ENCODE data around the gene RTEL1. TPM values are rescaled to one million over a fixed set of nuclear protein-coding genes. Genes with fewer than 3 reads are reported as not detected.

Gene RTEL1
- total RNA-seq, 1 experiment from 2014 or later, result 33.4 TPM

DNA sequence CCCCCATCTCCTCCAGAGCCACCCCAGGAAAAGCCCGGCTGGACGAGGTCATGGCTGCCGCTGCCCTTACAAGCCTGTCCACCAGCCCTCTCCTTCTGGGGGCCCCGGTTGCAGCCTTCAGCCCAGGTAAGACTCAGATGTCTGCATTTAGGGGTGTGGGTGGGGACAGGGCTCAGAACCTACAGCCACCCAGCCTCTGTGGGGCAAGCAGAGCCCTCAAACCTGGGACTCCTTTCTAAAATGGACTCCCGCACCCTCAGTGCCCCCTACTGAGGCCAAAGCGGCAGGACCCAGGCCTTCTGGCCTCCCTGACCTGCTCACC lies 83.2 kb downstream of the RTEL1 start:
- no peak overlapping the region for H2BK12ac ChIP-seq (ENCODE audit: insufficient read length, low read depth, low read length)
- no peak overlapping the region for H3K14ac ChIP-seq (ENCODE audit: insufficient read depth, low read length)
- H3K27ac Mint-ChIP-seq, result no peak overlapping the region

More for the DNA sequence above, 83.2 kb downstream of the RTEL1 start:
- Histone ChIP-seq H4K20me1 (ENCODE audit: control insufficient read depth, insufficient read depth, insufficient read length) (no peaks in the 10 kb centered on the region), H4K5ac (ENCODE audit: insufficient read length, low read depth, low read length) (no peak overlapping the region), H3K9ac (ENCODE audit: extremely low read depth, insufficient read length, low read length) (no peak overlapping the region), H2BK5ac (ENCODE audit: insufficient read length, low read length) (no peak overlapping the region), H3K79me1 (ENCODE audit: insufficient read depth, low read depth, low read length, poor library complexity, severe bottlenecking) (no peaks in the 10 kb centered on the region), H2BK120ac (ENCODE audit: low read depth, low read length, poor library complexity, severe bottlenecking) (no peak overlapping the region), H3K4me1 (ENCODE audit: insufficient read depth, low read length) (no peaks in the 10 kb centered on the region), H3K23ac (ENCODE audit: insufficient read length, low read depth, low read length) (no peak overlapping the region), H2AFZ (ENCODE audit: low read length) (no peak overlapping the region), H3K4me2 (ENCODE audit: insufficient read depth, insufficient read length, low read length) (peak overlapping the region; percentile 56), H2BK15ac (ENCODE audit: low read depth, low read length) (no peak overlapping the region), H4K91ac (ENCODE audit: insufficient read length, low read depth, low read length) (no peak overlapping the region), H3K27ac (ENCODE audit: insufficient read length, low read depth, low read length) (no peak overlapping the region), H3K23me2 (ENCODE audit: insufficient read length, low read depth, low read length, poor library complexity, severe bottlenecking) (peaks cover 9% of the 10 kb centered on the region), H3K27me3 (ENCODE audit: insufficient read depth, low read length) (no peaks in the 10 kb centered on the region), H4K8ac (replicated peaks; ENCODE audit: insufficient read length, low read depth, low read length) (no peak overlapping the region), H2AK5ac (ENCODE audit: insufficient read length, low read length) (no peak overlapping the region), H3K4ac (ENCODE audit: low read depth, low read length) (no peak overlapping the region), H3K18ac (ENCODE audit: insufficient read length, low read depth, low read length) (no peak overlapping the region), H3K56ac (ENCODE audit: insufficient read length, low read depth, low read length) (no peak overlapping the region), H3K79me2 (ENCODE audit: insufficient read depth, low read length) (no peaks in the 10 kb centered on the region), H2BK20ac (ENCODE audit: low read depth, low read length, poor library complexity, severe bottlenecking) (no peak overlapping the region), H3K9me3 (ENCODE audit: control insufficient read depth, low read depth, low read length) (no peaks in the 10 kb centered on the region), H3T11ph (ENCODE audit: low read length) (no peak overlapping the region)
- Mint-ChIP-seq H3K36me3 (ENCODE audit: insufficient read depth in 1 of 3, low read depth in 3 of 3) (peaks cover 0 to 14% (median 14%) of the 10 kb centered on the region in 3 experiments; a peak in 4 of 7 replicates), H3K4me1 (peaks cover 0 to 2% of the 10 kb centered on the region in 2 experiments; a peak in 1 of 4 replicates), H3K27me3 (ENCODE audit: low read depth) (no peaks in the 10 kb centered on the region; the same call in 1 of the 2 replicates), H3K9me3 (no peaks in the 10 kb centered on the region), H3K4me3 (peak overlapping the region; percentile 65 to 76; a peak in 4 of 5 replicates)
- no peak for DNase-seq
- TF ChIP-seq, protein P1, sequence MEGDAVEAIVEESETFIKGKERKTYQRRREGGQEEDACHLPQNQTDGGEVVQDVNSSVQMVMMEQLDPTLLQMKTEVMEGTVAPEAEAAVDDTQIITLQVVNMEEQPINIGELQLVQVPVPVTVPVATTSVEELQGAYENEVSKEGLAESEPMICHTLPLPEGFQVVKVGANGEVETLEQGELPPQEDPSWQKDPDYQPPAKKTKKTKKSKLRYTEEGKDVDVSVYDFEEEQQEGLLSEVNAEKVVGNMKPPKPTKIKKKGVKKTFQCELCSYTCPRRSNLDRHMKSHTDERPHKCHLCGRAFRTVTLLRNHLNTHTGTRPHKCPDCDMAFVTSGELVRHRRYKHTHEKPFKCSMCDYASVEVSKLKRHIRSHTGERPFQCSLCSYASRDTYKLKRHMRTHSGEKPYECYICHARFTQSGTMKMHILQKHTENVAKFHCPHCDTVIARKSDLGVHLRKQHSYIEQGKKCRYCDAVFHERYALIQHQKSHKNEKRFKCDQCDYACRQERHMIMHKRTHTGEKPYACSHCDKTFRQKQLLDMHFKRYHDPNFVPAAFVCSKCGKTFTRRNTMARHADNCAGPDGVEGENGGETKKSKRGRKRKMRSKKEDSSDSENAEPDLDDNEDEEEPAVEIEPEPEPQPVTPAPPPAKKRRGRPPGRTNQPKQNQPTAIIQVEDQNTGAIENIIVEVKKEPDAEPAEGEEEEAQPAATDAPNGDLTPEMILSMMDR (conservative IDR thresholded peaks at IDR 0.05), result no peak
- no CpG with 5 or more reads among the region's 6 CpGs for WGBS (ENCODE audit: extremely low coverage, insufficient read length, low lambda C conversion rate)
